CD4-positive, alpha-beta T cell treated with Interleukin-4 for 4 hours (primary cell): ENCODE results near the gene SRP9.
A peak's percentile ranks its signal among the peaks of the same experiment; 100 is the strongest.
"Not testable (repeated sequence)": the region's sequence is repeated elsewhere in the genome, so short reads cannot be mapped to it uniquely, and the experiment has no call there.

Experiments used
- DNase-seq: peaks from one replicate; pipeline ENCODE4 v3.0.0-alpha.2; 2020

The SRP9 gene

DNA sequence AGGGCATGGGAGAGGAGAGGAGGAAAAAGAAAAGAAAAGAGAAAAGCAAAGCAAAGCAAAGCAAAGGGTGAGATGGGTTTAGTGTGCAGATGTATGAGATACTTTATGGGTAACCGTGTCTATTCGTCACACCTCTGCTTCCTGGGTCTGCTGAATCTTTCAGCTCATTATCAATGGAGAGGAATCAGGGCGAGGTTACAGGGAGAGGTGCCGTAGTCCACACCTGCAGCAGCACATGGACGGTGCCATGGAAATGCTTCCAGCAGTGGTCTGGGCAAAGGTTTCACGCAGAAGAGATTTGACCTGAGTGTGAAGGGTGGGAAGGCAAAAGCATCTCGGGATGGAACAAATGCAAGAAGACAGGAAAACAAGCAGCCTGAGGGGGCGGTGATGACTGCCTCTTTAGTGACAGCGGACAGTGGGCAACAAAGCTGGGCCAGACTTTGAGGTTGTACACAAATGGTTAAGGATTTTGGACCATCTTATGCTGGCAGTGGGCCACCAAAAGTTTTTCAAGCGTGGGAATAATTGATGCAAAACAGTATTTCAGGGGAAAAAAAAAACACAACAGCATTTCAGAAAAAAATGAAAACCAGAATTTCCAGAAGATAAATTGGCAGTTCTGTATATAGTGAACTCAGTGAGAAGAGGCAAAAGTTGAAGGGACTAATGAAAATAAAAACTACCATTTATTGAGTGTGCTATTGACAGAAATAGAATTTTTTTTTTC is 19.5 kb upstream of the SRP9 start:
- no peak for DNase-seq

DNA sequence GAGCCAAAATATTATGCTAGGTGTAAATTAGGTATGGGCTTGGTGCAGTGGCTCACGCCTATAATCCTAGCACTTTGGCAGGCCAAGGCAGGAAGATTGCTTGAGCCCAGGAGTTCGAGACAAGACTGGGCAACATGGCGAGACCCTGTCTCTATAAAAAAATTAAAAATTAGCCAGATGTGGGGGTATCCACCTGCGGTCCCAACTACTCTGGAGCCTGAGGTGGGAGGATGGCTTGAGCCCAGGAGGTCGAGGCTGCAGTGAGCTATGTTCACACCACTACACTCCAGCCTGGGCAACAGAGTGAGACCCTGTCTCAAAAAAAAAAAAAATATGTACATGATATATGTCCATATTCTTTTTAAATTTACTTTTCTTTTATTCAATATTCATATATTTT is 17.7 kb upstream of the SRP9 start:
- DNase-seq, result not testable (repeated sequence)

DNA sequence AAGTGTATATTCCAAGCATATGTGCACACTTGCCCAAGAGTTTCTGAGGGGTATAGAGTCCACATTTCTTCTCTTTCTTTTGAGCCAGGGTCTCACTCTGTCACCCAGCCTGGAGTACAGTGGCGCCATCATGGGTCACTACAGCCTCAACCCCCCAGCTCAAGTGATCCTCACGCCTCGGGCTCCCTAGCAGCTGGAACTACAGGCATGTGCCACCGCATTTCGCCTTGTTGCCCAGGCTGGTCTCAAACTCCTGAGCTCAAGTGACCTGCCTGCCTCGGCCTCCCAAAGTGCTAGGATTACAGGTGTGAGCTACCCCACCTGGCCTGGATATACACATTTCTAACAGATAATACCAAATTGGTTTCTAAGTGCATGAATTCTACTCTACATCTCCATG is 17.1 kb upstream of the SRP9 start:
- DNase-seq, result no peak

DNA sequence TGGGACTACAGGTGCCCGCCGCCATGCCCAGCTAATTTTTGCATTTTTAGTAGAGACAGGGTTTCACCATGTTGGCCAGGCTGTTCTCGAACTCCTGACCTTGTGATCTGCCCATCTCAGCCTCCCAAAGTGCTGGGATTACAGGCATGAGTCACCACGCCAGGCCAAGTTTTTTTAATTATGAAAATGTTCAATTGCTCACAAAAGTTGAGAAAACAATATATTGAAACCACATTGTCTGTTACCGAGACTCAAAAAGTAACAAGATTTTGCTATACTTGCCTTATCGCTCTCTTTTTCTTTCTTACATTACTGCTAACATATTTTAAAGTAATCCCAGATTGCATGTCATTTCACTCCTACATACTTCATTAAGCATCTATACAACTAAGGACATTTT is 16.2 kb upstream of the SRP9 start:
- DNase-seq, result not testable (repeated sequence)

DNA sequence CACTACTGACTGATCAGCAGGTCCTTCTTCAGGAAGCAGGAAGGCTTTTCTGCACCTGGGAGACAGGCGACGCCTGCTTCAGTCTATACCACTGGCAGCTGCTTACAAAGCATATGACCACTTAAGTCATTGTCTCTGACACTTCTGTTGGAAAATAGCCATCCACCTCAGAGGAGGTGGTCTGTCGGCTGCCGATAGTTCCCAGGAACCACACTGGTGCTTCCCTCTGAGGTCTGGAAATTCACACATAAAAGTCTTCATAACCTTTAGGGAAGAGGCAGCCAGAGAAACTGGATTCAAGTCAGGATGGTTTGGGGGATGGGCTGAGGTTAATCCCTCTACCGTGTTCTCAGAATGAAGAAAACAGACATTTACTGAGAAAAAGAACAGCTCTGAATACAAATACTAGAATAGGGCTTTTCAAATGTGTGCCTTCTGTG is 15.6 kb upstream of the SRP9 start:
- no peak for DNase-seq

DNA sequence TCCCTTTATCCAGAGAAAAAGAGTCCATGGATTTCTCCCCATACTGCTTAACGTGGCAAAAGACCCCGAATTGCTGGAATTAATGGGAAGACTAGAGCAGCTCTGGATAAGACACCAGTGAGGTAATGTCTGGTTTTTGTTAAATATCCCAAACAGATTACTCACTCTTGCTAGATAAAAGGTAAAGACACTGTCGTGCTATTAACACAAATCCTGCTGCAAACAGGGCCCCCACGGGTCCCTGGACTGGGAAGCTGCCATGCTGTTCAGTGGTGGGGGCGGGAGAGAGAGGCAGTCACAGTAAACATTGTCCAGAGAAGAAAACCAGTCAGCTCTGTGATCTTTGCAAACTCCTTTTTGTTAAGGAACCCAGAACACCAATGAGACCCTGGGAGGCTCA is 15.2 kb upstream of the SRP9 start:
- no peak for DNase-seq

DNA sequence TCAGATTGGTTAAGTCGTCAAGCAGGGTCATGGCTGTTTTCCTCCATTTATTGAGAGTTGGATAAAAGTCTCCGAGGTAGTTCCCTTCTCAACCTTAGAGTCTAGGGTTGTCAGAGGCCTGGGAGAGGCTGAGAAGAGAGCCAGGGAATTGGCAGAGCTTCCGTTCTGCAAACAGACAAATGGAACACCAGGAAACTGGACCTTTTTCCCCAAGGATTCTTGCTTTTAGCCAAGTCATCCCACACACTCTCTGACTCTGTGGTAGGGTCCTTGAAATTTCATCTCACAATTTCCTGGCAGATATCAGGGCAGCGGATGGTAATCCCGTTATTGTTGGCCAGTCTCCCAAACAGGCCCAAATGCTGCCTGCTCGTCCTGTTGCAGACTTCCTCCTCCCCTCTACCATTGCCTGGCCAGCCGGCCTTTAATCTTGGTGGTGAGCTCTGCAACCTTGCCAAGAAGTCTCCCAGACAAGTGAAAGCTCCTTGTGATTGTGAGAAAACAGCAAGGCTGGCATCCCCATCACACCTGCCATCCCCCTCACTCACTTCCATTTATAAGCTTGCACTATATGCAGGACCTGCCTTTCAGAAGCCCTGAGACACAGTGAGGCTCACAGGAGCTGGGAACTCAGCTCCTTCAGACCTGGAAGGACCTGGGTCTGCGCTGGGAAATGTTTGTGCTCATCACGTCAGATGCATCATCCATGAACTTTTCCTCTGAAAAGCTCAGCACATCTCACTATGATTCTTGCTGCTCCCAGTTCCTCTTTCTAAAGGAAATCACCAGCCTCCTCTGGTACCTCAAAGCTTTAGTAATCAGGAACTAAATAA is 13.7 kb upstream of the SRP9 start:
- DNase-seq, result no peak

DNA sequence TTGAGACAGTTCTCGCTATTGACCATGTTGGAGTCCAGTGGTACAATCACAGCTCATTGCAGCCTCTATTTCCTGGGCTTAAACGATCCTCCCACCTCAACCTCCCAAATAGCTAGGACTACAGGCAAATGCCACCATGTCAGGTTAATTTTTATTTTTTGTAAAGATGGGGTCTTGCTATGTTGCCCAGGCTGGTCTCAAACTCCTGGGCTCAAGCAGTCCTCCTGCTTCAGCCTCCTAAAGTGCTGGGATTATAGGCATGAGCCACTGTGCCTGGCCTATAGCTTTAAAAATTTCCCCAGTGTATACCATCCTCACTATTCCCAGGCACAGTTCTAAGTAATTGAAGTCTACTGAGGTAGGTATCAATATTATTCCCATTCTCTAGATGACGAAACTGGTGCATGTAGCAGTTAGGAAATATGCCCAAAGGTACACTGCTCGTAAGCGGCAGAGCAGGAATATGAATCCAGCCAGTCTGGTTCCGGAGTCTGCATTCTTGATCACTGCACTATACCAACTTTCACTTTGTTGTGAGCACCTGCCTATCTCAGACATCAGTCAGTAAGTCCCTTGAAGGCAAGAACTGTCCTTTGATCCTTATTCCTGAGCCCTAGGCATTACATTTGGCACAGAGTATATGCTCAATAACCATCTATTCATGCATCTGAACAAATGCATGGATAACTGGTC is 11.5 kb upstream of the SRP9 start:
- DNase-seq, result no peak

DNA sequence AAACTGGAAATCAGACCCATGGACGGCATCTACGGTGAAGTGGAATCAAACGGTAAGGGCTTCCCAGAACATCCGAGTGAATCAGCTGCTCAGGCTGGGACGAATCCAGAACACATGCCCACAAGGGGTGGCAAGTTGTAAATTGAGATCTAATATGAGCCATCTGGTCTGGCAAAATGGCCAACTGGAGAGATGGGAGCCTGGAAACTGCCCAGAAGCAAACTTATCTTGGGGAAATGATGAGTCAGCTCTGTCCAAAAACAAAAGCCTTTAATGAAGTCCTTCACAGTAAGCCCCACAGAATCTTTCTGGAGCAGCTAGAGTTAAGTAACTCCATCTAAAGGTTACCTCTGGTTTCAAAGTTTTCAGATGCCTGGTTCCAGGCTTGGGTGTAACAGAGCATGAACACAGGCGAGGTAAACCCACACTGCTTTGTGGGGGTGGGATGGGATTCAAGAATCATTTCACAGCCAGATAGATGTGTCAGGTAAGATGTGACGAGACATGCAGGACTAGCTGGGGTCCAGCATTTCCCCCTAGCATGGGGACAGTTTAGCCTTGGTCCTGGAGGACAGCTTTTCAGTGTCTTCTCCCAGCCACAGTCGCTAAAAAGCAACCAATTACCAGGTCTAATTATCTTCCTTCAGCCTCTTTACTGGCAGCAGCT is 10.5 kb upstream of the SRP9 start:
- no peak for DNase-seq

DNA sequence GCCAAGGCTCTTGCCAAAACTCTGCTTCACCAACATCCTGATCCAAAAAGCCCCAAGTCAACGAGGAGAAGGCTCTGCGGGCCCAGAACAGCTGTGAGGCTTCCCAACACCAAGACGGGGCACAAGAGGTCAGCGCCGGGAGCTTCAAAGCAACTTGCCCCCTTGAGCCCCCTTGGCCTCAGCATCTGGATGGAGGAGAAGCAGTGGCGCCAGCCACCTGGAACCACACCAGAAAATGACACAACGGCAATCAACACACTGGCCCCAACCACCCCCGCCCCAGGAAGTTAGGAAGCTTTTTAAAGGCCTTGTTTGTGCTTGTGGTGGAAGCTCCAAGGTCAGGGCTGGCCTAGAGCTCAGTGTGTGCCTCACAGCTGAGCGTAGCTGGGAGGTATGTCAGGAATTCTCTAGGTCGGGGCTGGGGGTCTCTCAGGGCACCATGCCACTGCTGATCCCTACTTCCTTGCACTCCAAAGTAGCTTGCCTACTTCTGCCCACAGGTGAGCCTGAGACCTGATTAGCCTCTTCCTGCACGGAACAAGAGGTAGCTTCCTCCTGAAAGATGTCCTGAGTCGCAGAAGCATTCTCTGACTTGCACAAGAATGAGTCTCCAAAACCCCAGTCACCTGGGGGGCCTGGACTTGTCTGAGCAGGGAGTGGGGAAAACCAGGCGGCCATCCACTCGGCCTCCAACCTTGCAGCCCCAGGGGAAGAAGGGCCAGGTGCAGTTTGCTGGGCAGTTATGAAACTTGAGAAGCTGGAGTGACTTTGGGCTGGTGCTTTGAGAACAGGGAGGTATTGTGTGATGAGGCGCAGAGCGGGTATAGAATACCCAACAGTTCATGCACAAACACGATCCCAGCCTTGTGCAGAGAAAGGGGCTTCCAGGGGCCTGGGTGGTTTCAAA is 9.7 kb upstream of the SRP9 start:
- no peak for DNase-seq

DNA sequence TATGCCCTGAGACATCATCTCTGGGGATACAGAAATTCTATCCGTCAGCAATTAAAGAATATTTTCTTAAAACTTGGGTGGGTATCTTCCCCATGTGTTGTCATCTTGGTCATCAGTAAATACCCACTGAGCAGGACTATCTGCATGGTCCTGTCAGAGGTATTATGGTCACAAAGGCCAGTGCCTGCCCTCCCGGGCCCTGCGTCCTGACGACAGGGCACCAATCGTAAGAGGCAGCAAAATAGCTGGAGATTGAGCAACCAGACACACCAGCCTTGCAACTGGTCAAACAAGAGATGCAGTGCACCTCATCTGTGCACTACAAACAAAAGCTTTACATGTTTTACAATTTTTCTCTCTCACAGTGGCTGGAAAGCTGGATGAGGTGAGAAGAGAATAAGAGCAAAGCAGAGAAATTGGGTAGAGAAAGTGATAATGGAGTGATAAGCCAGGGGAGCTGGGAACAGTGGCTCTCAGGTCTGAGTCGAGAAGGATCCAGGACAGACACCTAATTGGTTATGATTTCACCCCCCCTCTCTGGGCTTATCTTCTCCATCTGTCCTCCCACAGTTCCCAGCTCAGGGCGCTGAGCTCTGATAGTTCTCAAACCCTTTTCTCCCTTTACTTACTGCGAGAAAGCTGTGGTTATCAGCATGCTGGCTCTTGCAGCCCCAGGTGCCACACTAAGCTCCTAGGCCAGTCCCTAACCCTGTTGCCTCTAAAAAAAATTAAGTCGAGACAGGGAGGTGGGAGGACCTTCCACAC is 8.8 kb upstream of the SRP9 start:
- DNase-seq, result no peak

DNA sequence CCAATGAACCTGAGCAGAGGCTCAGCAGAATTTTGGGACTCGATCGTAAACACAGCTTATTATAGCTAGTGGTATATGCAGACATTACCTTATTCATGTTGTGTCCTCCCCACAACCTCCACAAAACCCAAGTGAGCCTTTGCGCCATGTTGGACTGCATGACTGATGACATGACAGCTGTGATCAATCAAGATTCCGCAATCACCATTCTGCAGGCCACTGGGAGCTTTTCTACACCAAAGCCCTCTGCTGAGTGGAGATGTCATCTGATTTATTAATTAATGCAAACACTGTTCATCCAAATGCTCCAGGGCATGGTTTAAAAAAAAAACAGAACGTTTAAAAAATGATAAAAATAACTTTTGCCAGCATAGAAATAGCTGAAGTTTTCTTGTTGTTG is 7.9 kb upstream of the SRP9 start:
- DNase-seq, result no peak

DNA sequence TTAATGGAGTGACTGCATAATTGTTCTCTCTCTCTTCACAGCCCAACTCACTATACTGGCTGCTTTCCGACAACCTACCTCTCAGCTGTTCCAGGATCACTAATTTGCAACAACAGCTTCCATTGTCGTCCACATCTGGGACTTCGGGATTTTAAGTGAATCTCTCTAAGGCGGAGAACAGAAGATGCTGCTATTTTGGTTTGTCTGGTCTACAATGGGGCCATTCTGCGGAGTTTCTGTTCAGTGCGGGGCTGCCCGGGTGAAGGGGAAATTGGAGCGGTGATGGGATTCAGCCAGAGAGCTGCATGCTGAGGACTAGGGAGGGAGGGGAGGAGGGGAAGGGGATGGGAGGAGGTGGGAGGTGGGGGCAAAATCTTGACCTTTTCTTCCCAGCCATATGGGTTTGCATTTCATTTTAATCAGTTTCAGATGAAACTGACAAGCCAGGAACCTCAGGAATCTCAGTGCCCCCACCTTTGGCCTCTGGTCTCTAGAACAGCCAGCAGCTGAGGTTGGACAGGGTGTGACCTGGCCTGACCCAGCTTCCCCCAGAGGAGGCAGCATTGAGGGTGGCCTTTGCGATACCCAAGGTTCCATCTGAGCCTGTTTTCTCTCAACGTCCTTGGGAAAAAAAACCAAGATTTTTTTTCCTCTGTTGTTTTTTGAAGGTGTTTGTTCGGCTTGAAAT is 6.9 kb upstream of the SRP9 start:
- DNase-seq, result no peak

DNA sequence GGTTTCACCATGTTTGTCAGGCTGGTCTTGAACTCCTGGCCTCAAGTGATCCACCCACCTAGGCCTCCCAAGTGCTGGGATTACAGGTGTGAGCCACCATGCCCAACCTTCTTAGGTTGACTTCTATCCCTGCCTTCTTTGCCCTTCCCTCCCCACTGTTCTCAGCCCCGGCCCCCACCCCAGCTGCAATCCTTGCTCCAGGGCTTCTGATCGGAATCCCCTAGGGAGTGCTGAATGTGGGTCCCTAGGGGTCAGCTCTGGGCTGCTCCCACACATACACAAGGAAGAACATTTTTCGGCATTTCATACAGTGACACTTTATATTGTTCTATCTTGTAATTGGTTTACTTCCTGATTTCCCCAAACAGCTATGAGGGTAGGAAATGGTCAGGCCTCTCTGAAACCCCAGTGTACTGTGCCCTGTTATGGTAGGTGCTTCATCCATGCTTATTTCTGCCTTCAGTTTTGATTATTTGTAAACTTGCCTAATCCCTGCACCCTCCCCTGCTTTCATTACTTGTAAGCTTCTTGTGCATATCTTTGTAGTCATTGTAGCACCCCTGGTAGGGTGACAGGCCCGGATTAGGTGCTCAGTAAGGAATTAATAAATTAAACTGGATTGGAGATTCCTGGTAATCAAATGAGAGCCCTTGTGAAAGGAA is 5.8 kb upstream of the SRP9 start:
- DNase-seq, result no peak

DNA sequence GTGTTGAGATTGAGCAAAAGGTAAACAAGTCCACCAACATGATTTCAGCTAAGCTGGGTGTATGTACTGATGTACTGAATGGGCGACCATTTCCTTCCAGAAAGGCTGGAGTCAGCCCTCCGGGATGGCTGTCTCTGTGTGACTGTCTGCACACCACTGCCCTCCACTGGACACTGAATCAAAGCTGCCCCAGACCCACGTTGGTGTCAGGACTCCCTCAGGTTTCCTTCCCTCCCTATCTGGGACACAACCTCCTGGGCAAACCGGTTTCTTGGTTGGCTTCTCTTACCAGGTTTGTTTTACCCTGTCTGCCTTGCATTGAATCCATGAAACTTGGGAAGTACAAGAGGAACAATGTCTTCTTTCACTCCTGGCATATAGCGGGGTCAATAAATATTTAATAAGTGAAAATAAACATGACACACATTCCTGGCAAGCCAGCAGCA is 5.3 kb upstream of the SRP9 start:
- peak; percentile 14 for DNase-seq

DNA sequence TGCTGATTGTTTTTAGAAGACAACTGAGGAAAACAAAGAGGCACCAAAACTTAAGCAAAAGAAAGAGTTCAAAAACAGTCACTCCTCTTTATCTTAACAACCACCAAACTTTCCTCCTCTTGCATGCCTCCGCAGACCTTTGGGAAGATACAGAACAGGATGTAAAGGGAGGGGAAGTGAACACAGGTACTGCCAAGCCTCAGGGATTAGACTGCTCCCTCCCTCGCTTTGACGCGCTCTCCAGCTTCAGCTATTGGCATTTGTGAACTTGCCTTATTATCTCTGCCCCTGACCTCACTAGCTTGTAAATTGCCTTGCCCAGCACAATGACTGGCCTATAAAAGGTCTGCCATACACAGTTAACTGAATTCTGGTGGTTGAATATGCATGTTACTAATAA is 4.8 kb upstream of the SRP9 start:
- no peak for DNase-seq

DNA sequence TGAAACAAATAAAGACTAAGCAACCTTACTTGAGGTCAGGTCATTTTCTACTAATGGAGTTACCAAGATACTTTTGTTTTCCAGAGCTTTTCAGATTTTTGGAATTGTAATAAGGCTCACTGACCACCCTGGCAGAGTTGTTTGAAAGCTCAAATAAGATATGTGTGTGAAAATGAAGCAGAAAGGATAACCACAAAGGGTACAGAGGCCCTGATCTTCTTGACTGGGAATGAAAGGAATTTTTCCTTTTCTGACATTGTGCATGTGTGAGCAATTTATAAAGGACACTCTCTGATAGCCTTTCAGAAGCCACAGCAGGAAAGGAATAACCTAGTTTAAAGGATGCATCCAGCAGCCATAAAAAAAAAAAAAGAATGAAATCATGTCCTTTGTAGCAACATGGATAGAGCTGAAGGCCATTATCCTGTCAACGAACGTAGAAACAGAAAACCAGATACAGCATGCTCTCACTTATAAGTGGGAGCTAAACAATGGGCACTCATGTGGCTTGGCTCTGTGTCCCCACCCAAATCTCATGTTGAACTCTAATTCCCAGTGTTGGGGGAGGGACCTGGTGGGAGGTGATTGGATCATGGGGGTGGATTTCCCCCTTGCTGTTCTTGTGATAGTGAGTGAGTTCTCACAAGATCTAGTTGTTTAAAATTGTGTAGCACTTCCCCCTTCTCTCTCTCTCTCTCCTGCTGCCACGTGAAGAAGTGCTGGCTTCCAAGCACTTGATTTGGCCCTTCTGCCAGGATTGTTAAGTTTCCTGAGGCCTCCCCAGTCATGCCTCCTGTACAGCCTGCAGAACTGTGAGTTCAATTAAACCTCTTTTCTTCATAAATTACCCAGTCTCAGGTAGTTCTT is 3.1 kb upstream of the SRP9 start:
- DNase-seq, result no peak

DNA sequence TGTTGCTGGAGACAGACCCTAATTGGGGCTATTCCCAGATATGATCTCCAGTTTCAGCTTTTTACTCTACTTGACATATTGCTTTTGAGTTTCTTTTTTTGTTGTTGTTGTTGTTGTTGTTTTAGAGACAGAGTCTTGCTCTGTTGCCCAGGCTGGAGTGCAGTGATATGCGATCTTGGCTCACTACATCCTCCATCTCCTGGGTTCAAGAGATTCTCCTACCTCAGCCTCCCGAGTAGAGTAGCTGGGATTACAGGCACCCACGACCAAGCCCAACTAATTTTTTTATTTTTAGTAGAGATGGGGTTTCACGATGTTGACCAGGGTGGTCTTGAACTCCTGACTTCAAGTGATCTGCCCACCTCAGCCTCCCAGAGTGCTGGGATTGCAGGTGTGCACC is 1.3 kb upstream of the SRP9 start:
- no peak for DNase-seq

DNA sequence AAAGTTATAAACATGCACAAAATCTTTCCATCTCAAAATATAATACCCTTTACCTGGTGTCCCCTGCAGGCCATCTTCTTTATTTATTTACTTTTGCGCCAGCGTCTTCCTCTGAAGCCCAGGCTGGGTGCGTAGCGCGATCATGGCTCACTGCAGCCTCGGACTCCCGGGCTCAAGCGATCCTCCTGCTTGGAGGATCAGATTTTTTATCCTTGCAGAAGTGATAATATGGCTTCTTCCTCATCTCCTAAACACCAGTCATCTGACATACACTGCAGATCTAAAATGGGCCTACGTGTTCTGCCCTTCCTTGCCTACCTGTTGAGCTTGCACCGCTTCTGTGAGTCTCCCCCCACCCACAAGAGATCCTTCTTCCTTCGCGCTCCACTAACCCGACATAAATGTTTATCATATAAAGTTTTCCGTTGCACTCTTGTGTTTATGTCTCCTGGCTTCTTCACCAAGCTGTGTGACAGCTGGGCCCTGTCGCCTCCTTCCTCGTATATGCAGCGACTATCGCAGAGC is 506 bp upstream of the SRP9 start:
- DNase-seq, result no peak
